Measurements from ENCODE around the gene RFTN1. TPM values are rescaled to one million over a fixed set of nuclear protein-coding genes. Genes with fewer than 3 reads are reported as not detected.

RFTN1 gene
- total RNA-seq, 1 donor from 2014 or later, result 6.4 TPM

DNA sequence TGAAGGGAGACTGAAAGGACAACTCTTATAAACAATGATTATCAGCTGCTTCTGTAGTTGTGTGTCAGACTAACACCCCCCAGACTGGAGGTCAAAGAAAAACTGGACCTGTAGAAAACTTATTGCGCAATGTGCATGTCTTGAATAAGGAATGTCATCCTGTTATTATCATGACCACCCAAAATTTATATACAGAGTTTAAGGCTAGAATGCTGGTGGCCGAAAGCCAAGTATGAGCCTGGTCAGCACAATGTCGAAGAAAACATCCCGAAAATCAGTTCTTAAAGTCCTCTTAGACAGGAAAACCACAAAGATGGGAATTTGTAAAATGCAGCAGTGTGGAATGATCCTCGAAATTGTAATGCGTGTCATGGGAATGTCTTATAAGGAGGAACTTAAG, 29.3 kb downstream of the RFTN1 start:
- Mint-ChIP-seq H3K27me3 (ENCODE audit: unreplicated experiment) (peaks cover 2% of the 10 kb centered on the region), H3K4me1 (ENCODE audit: low read depth, unreplicated experiment) (peaks cover 11% of the 10 kb centered on the region), H3K9me3 (ENCODE audit: unreplicated experiment) (peaks cover 2% of the 10 kb centered on the region), H3K27ac (ENCODE audit: unreplicated experiment) (no peak overlapping the region), H3K36me3 (ENCODE audit: unreplicated experiment) (no peaks in the 10 kb centered on the region), H3K4me3 (ENCODE audit: unreplicated experiment) (no peak overlapping the region)
- TF ChIP-seq, protein P1, sequence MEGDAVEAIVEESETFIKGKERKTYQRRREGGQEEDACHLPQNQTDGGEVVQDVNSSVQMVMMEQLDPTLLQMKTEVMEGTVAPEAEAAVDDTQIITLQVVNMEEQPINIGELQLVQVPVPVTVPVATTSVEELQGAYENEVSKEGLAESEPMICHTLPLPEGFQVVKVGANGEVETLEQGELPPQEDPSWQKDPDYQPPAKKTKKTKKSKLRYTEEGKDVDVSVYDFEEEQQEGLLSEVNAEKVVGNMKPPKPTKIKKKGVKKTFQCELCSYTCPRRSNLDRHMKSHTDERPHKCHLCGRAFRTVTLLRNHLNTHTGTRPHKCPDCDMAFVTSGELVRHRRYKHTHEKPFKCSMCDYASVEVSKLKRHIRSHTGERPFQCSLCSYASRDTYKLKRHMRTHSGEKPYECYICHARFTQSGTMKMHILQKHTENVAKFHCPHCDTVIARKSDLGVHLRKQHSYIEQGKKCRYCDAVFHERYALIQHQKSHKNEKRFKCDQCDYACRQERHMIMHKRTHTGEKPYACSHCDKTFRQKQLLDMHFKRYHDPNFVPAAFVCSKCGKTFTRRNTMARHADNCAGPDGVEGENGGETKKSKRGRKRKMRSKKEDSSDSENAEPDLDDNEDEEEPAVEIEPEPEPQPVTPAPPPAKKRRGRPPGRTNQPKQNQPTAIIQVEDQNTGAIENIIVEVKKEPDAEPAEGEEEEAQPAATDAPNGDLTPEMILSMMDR (IDR thresholded peaks at IDR 0.05; ENCODE audit: partially characterized antibody, unreplicated experiment), result no peak
- no peak for DNase-seq

DNA sequence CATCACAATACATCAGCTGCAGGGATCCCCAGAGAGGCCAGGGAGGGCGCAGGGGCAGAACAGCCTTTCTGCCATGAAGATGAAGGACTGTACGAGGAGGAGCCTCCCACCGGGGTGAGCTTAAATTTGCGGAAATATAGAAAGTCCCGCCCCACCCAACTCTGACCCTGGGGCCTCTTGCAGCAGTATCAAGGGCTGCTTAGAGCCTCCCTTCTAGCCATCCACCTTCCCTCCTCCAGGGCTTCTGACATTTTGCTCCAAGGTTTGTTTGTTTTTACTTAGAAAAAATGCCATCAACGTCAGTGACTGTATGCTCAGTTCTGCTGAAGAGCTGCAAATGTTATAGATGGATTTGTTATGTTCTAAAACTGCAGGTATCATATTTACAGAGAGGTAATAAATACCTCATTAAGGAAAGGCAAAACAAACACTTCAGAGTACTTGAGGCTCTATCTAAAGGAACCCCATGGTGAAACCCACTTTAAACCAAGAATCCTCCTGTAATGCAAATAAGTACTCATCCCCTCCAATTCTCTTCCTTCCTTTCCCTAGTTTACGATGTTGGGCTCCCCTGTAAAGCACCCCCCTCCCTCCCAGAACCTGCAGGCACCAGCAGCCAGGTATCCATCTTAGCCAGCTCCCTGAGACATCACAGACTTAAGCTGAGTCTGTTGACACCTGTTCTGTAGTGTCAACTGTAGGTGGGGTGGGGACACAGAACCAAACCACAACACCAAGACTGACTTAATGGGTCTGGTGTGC, 30.5 kb downstream of the RFTN1 start:
- Mint-ChIP-seq H3K9me3 (ENCODE audit: unreplicated experiment) (peaks cover 4% of the 10 kb centered on the region), H3K4me3 (ENCODE audit: unreplicated experiment) (no peak overlapping the region), H3K27ac (ENCODE audit: unreplicated experiment) (no peak overlapping the region), H3K27me3 (ENCODE audit: unreplicated experiment) (peaks cover 2% of the 10 kb centered on the region), H3K36me3 (ENCODE audit: unreplicated experiment) (no peaks in the 10 kb centered on the region), H3K4me1 (ENCODE audit: low read depth, unreplicated experiment) (peaks cover 11% of the 10 kb centered on the region)
- TF ChIP-seq, protein P1 (IDR thresholded peaks at IDR 0.05; ENCODE audit: partially characterized antibody, unreplicated experiment), result no peak
- DNase-seq, result no peak

DNA sequence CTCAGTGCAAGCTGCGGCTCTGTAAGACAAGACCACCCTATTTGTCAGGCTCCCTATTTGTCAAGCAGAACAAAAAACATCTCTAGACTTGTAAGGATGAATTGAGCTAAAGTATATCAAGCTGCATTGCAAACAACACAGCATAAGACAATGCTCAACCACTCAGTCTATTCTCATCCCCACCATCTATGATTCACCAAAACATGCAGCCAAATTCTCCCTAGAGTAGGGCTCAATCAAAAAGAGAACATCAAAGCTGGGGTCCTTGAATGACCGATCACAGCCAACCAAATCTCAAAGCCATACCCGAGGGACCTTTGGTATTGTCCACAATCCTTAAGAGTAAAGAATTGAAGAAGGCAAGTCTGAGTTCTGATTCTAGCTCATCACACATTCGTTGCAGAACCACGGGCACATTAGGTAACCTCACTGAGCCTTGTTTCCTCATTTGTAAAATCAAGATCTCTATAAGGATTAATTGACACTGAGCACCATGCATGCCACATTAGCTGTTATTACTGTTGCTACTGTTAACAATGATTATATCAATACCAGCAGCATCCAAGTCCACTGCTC, 31.2 kb downstream of the RFTN1 start:
- Mint-ChIP-seq H3K9me3 (ENCODE audit: unreplicated experiment) (peaks cover 5% of the 10 kb centered on the region), H3K4me3 (ENCODE audit: unreplicated experiment) (no peak overlapping the region), H3K36me3 (ENCODE audit: unreplicated experiment) (peaks cover 3% of the 10 kb centered on the region), H3K27me3 (ENCODE audit: unreplicated experiment) (peaks cover 2% of the 10 kb centered on the region), H3K27ac (ENCODE audit: unreplicated experiment) (no peak overlapping the region), H3K4me1 (ENCODE audit: low read depth, unreplicated experiment) (peaks cover 11% of the 10 kb centered on the region)
- TF ChIP-seq, protein P1 (IDR thresholded peaks at IDR 0.05; ENCODE audit: partially characterized antibody, unreplicated experiment), result no peak
- no peak for DNase-seq

DNA sequence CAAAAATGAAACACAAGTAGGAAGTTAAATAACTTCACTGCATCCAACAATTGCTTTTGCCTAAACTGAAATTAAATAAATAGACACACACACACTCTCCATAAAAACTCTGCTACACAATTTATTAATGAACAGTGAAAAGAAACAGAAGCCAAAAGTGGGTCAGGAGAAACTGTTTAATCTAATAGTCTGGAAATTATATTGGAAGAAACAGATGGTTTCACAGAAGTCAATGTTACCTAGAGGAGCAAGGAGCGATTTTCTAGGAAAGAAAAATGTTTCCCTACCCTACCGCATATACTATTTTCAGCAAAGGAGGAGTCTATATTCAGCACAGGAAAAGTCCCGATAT, 32.0 kb downstream of the RFTN1 start:
- TF ChIP-seq, protein P1 (IDR thresholded peaks at IDR 0.05; ENCODE audit: partially characterized antibody, unreplicated experiment), result no peak
- H3K4me3 Mint-ChIP-seq (ENCODE audit: unreplicated experiment), result no peak overlapping the region
- DNase-seq, result no peak
- H3K36me3 Mint-ChIP-seq (ENCODE audit: unreplicated experiment), result peaks cover 5% of the 10 kb centered on the region
- H3K4me1 Mint-ChIP-seq (ENCODE audit: low read depth, unreplicated experiment), result peaks cover 11% of the 10 kb centered on the region
- peaks cover 7% of the 10 kb centered on the region for H3K9me3 Mint-ChIP-seq (ENCODE audit: unreplicated experiment)
- no peak overlapping the region for H3K27ac Mint-ChIP-seq (ENCODE audit: unreplicated experiment)
- peaks cover 2% of the 10 kb centered on the region for H3K27me3 Mint-ChIP-seq (ENCODE audit: unreplicated experiment)

DNA sequence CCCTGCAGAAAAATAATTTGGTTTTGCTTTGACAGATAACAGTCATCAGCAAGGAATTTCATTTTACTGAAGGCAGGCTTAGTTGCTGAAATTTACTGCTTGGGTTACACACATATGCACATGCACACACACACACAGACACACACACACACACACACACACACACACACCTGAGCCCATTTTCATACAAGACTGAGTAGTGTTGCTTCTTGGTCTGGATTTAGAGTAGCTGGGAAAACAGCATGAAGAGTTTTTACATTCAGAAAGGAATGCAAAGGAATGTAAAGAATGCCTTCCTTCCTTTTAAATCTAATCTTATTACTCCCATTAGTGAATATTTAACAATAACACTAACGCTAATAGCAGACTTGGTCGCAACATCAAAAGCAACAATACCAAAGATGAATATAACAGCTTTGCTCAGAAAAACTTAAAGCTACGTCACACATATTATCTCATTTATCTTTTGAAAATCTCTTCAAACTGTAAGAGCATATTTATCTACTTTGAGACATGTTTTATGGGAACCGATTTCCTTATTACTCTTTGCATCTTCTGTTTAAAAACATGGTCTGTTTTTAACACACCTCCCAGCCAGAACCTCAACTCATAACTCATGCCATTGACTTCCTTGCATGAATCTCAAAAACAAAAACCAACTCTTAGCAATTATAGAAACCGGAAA, 32.5 kb downstream of the RFTN1 start:
- H3K27ac Mint-ChIP-seq (ENCODE audit: unreplicated experiment), result no peak overlapping the region
- H3K27me3 Mint-ChIP-seq (ENCODE audit: unreplicated experiment), result peaks cover 2% of the 10 kb centered on the region
- peaks cover 14% of the 10 kb centered on the region for H3K4me1 Mint-ChIP-seq (ENCODE audit: low read depth, unreplicated experiment)
- peaks cover 5% of the 10 kb centered on the region for H3K36me3 Mint-ChIP-seq (ENCODE audit: unreplicated experiment)
- no peak overlapping the region for H3K4me3 Mint-ChIP-seq (ENCODE audit: unreplicated experiment)
- peaks cover 7% of the 10 kb centered on the region for H3K9me3 Mint-ChIP-seq (ENCODE audit: unreplicated experiment)
- DNase-seq, result no peak
- TF ChIP-seq, protein P1 (IDR thresholded peaks at IDR 0.05; ENCODE audit: partially characterized antibody, unreplicated experiment), result no peak
